Tibial nerve (tissue), 4 donors: ENCODE data around the gene KSR2.

Experiments used
- EP300 ChIP-seq, 2 donors: sonication (generic); formaldehyde crosslinking; IDR thresholded peaks; one replicate each; pipeline ENCODE4 v1.6.1; 2017; ENCODE audit warnings: antibody characterized with exemption in 2 of 2, mild to moderate bottlenecking in 1 of 2
- POLR2A ChIP-seq, 2 donors: fragments of 450-650 bp; IDR thresholded peaks; one replicate each; pipeline ENCODE4 v1.6.1; 2017; ENCODE audit warnings: antibody characterized with exemption in 2 of 2, mild to moderate bottlenecking in 2 of 2, moderate library complexity in 2 of 2
- TF ChIP-seq, protein P1 (sequence below), 5 experiments: fragments of 200-600 bp in 3 of 5; fragments of 450-650 bp in 2 of 5; sonication (generic) in 3 of 5; IDR thresholded peaks; one replicate each; pipeline ENCODE4 v1.5.1; 2016 to 2019; ENCODE audit warnings: antibody characterized with exemption in 5 of 5, mild to moderate bottlenecking in 3 of 5, moderate library complexity in 2 of 5

DNA sequence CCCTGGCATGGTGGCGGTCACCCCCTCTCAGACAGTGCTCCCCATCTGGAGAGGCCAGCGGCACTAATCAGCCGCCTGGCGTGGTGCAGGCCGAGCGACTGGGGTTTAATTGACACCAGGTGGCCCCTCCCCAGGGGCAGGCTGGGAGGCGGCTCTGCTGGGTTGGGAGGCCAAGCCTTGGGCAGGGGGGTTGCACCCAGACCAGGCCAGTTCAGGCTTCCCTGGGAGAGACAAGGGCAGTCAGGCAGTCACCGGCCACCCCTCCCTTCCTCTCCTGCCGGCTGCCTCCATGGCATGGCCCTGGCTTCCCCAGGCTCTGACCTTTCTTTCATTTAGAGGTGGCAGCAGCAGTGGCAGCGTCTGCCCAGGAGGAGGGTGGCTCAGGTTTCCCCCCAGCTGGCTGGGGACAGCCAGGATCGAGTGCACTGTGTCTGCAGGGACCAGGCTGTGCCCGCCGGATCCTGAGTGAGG, 529.2 kb downstream of the KSR2 start:
- TF ChIP-seq, protein P1, sequence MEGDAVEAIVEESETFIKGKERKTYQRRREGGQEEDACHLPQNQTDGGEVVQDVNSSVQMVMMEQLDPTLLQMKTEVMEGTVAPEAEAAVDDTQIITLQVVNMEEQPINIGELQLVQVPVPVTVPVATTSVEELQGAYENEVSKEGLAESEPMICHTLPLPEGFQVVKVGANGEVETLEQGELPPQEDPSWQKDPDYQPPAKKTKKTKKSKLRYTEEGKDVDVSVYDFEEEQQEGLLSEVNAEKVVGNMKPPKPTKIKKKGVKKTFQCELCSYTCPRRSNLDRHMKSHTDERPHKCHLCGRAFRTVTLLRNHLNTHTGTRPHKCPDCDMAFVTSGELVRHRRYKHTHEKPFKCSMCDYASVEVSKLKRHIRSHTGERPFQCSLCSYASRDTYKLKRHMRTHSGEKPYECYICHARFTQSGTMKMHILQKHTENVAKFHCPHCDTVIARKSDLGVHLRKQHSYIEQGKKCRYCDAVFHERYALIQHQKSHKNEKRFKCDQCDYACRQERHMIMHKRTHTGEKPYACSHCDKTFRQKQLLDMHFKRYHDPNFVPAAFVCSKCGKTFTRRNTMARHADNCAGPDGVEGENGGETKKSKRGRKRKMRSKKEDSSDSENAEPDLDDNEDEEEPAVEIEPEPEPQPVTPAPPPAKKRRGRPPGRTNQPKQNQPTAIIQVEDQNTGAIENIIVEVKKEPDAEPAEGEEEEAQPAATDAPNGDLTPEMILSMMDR (IDR thresholded peaks at IDR 0.05), result no peak
- no peak for TF ChIP-seq POLR2A (IDR thresholded peaks at IDR 0.05)
- TF ChIP-seq EP300 (IDR thresholded peaks at IDR 0.05), result no peak
